Activated CD4-positive, alpha-beta T cell treated with anti-CD3 and anti-CD28 coated beads for 36 hours (primary cell): ENCODE results near the gene BACH2. TPM values are rescaled to one million over a fixed set of nuclear protein-coding genes. Genes with fewer than 3 reads are reported as not detected.
"Not testable (repeated sequence)": the region's sequence is repeated elsewhere in the genome, so short reads cannot be mapped to it uniquely, and the experiment has no call there.

Experiments used
- ATAC-seq: fragments of 200-7000 bp; cut with Tn5 transposase; one replicate; pipeline ENCODE4 v1.10.0; 2021; ENCODE audit warnings: mild to moderate bottlenecking, moderate library complexity
- CTCF ChIA-PET: fragments of 350-600 bp; sonication (Branson Sonifier 250); formaldehyde crosslinking; loops from one replicate; lab custom pipeline; 2021; ENCODE audit warnings: antibody characterized with exemption; lab: Charles Lee
- POLR2A ChIA-PET: fragments of 350-600 bp; sonication (Branson Sonifier 250); formaldehyde crosslinking; loops from one replicate; lab custom pipeline; 2021; ENCODE audit warnings: antibody characterized with exemption, inconsistent platforms; lab: Charles Lee
- DNase-seq: peaks from one replicate; pipeline ENCODE4 v3.0.0-alpha.2; 2020
- H3K27ac Mint-ChIP-seq: one replicate; pipeline ENCODE4 v1.8.0; 2021; ENCODE audit warnings: mixed read lengths
- H3K27me3 Mint-ChIP-seq: one replicate; pipeline ENCODE4 v1.8.0; 2021; ENCODE audit warnings: mixed read lengths
- H3K36me3 Mint-ChIP-seq: one replicate; pipeline ENCODE4 v1.8.0; 2021; ENCODE audit warnings: low read depth, mixed read lengths
- H3K4me1 Mint-ChIP-seq: one replicate; pipeline ENCODE4 v1.8.0; 2021; ENCODE audit warnings: mixed read lengths
- H3K4me3 Mint-ChIP-seq: one replicate; pipeline ENCODE4 v1.8.0; 2021; ENCODE audit warnings: mild to moderate bottlenecking, moderate library complexity, mixed read lengths
- H3K9me3 Mint-ChIP-seq: one replicate; pipeline ENCODE4 v1.8.0; 2021; ENCODE audit warnings: low read depth, mixed read lengths
- intact Hi-C, 2 experiments: fragments of 100-400 bp; cut with DNase I in 1 of 2; cut with micrococcal nuclease in 1 of 2; formaldehyde crosslinking; loops; one replicate each; pipeline versions ENCODE4 v1.14.2 to v1.15.1; 2022 to 2024; cut with DNase I, micrococcal nuclease
- total RNA-seq, 2 experiments: library from RNA; stranded (reverse); gene quantifications; one replicate each; pipeline ENCODE4 v1.2.3, GENCODE V29; 2021

Gene BACH2
- total RNA-seq, 2 experiments from 2014 or later, result 74.7 to 87.3 TPM

GRCh38 chr6:90177544-90178383 lies 118.9 kb downstream of the BACH2 start:
- DNase-seq (no peak), ATAC-seq (no peak)
- ChIA-PET CTCF (interaction anchor here (0.6 to 3.0 kb wide), 22 partner anchors 8 to 410 kb away, joined by 3 to 21 read pairs (median 4); no protein-coding TSS in a partner anchor), POLR2A (interaction anchor here (1.1 to 1.4 kb wide), 3 partner anchors 37 to 211 kb away, joined by 3 read pairs; no protein-coding TSS in a partner anchor)
- peak overlapping the region; percentile 72 for H3K27ac Mint-ChIP-seq
- H3K36me3 Mint-ChIP-seq, result peaks cover 36% of the 10 kb centered on the region
- H3K27me3 Mint-ChIP-seq, result no peaks in the 10 kb centered on the region
- H3K4me3 Mint-ChIP-seq, result peak overlapping the region; percentile 22
- H3K9me3 Mint-ChIP-seq, result peaks cover 2% of the 10 kb centered on the region
- H3K4me1 Mint-ChIP-seq, result peaks cover 75% of the 10 kb centered on the region
- intact Hi-C loops, result loop anchor here (2.0 to 5.0 kb wide), 4 partner anchors 70 to 300 kb away; no protein-coding TSS in a partner anchor

- intact Hi-C loops, result loop anchor here (1.0 to 5.0 kb wide), 6 partner anchors 31 to 301 kb away; no protein-coding TSS in a partner anchor
- Mint-ChIP-seq H3K27ac (peak overlapping the region; percentile 73), H3K4me1 (peaks cover 78% of the 10 kb centered on the region), H3K4me3 (peak overlapping the region; percentile 13), H3K36me3 (peaks cover 33% of the 10 kb centered on the region), H3K27me3 (no peaks in the 10 kb centered on the region), H3K9me3 (peaks cover 2% of the 10 kb centered on the region)
- POLR2A ChIA-PET, result interaction anchor here (0.5 to 1.4 kb wide), 4 partner anchors 16 to 212 kb away, joined by 3 to 6 read pairs (median 4); no protein-coding TSS in a partner anchor
- peak; percentile 84 for DNase-seq
- CTCF ChIA-PET, result interaction anchor here (0.6 to 3.0 kb wide), 12 partner anchors 9 to 235 kb away, joined by 3 to 21 read pairs (median 3); no protein-coding TSS in a partner anchor
- ATAC-seq, result peak; percentile 93
These were observed 120.8 kb downstream of the BACH2 start for GRCh38 chr6:90175627-90176538.

- ATAC-seq, result peak; percentile 15
- H3K4me3 Mint-ChIP-seq, result peak overlapping the region; percentile 4
These were observed 123.2 kb downstream of the BACH2 start for GRCh38 chr6:90173262-90173925.

GRCh38 chr6:90170601-90171000 lies 126.0 kb downstream of the BACH2 start:
- intact Hi-C loops, result no loop called here
- Mint-ChIP-seq H3K27ac (peak overlapping the region; percentile 65), H3K4me1 (peaks cover 66% of the 10 kb centered on the region), H3K9me3 (no peaks in the 10 kb centered on the region), H3K27me3 (no peaks in the 10 kb centered on the region), H3K4me3 (no peak overlapping the region), H3K36me3 (peaks cover 51% of the 10 kb centered on the region)
- DNase-seq, result no peak
- no peak for ATAC-seq
- ChIA-PET POLR2A (no interaction called here), CTCF (interaction anchor here (1.4 kb wide), 1 partner anchor 13 kb away, joined by 3 read pairs; no protein-coding TSS in a partner anchor)

More at GRCh38 chr6:90173262-90173925, 123.2 kb downstream of the BACH2 start:
- CTCF ChIA-PET, result interaction anchor here (0.6 to 2.1 kb wide), 5 partner anchors 10 to 95 kb away, joined by 3 to 9 read pairs (median 3); no protein-coding TSS in a partner anchor
- intact Hi-C loops, result no loop called here
- H3K27ac Mint-ChIP-seq, result peak overlapping the region; percentile 64
- POLR2A ChIA-PET, result interaction anchor here (0.5 to 1.0 kb wide), 5 partner anchors 17 to 252 kb away, joined by 3 to 5 read pairs (median 3); no protein-coding TSS in a partner anchor
- H3K27me3 Mint-ChIP-seq, result no peaks in the 10 kb centered on the region
- no peak for DNase-seq
- peaks cover 88% of the 10 kb centered on the region for H3K4me1 Mint-ChIP-seq
- H3K36me3 Mint-ChIP-seq, result peaks cover 40% of the 10 kb centered on the region
- no peaks in the 10 kb centered on the region for H3K9me3 Mint-ChIP-seq

GRCh38 chr6:90169374-90169773 lies 127.3 kb downstream of the BACH2 start:
- peaks cover 58% of the 10 kb centered on the region for H3K4me1 Mint-ChIP-seq
- peak; percentile 37 for ATAC-seq
- peaks cover 53% of the 10 kb centered on the region for H3K36me3 Mint-ChIP-seq
- ChIA-PET POLR2A (interaction anchor here (0.7 kb wide), 1 partner anchor 168 kb away, joined by 3 read pairs; no protein-coding TSS in a partner anchor), CTCF (interaction anchor here (0.7 to 1.8 kb wide), 4 partner anchors 9 to 191 kb away, joined by 3 to 6 read pairs (median 3); no protein-coding TSS in a partner anchor)
- no peaks in the 10 kb centered on the region for H3K9me3 Mint-ChIP-seq
- peak overlapping the region; percentile 68 for H3K27ac Mint-ChIP-seq
- DNase-seq, result no peak
- no peaks in the 10 kb centered on the region for H3K27me3 Mint-ChIP-seq
- intact Hi-C loops, result loop anchor here in 1 of 2 experiments (2.0 kb wide), 1 partner anchor 15 kb away; no protein-coding TSS in a partner anchor
- H3K4me3 Mint-ChIP-seq, result no peak overlapping the region

- intact Hi-C loops, result loop anchor here in 1 of 2 experiments (2.0 kb wide), 1 partner anchor 14 kb away; no protein-coding TSS in a partner anchor
- CTCF ChIA-PET, result interaction anchor here (1.8 kb wide), 1 partner anchor 12 kb away, joined by 6 read pairs; no protein-coding TSS in a partner anchor
- H3K4me1 Mint-ChIP-seq, result peaks cover 61% of the 10 kb centered on the region
These were observed 127.9 kb downstream of the BACH2 start for GRCh38 chr6:90168693-90169131.

GRCh38 chr6:90167514-90168379 lies 128.9 kb downstream of the BACH2 start:
- ATAC-seq (no peak), DNase-seq (no peak)
- Mint-ChIP-seq H3K4me1 (peaks cover 58% of the 10 kb centered on the region), H3K27ac (no peak overlapping the region), H3K9me3 (no peaks in the 10 kb centered on the region), H3K4me3 (no peak overlapping the region), H3K27me3 (no peaks in the 10 kb centered on the region), H3K36me3 (peaks cover 49% of the 10 kb centered on the region)
- intact Hi-C loops, result loop anchor here in 1 of 2 experiments (2.0 kb wide), 1 partner anchor 13 kb away; no protein-coding TSS in a partner anchor
- CTCF ChIA-PET, result interaction anchor here (0.7 to 1.8 kb wide), 3 partner anchors 10 to 77 kb away, joined by 3 to 6 read pairs (median 4); no protein-coding TSS in a partner anchor
- POLR2A ChIA-PET, result no interaction called here

More at GRCh38 chr6:90168693-90169131, 127.9 kb downstream of the BACH2 start:
- POLR2A ChIA-PET, result no interaction called here
- ATAC-seq (peak; percentile 51), DNase-seq (no peak)
- no peak overlapping the region for H3K4me3 Mint-ChIP-seq
- no peaks in the 10 kb centered on the region for H3K9me3 Mint-ChIP-seq
- no peaks in the 10 kb centered on the region for H3K27me3 Mint-ChIP-seq
- H3K36me3 Mint-ChIP-seq, result peaks cover 55% of the 10 kb centered on the region
- peak overlapping the region; percentile 68 for H3K27ac Mint-ChIP-seq

GRCh38 chr6:90166155-90166924 lies 130.3 kb downstream of the BACH2 start:
- intact Hi-C loops, POLR2A ChIA-PET, DNase-seq, ATAC-seq, H3K9me3 Mint-ChIP-seq, H3K27ac Mint-ChIP-seq, H3K27me3 Mint-ChIP-seq, H3K4me3 Mint-ChIP-seq: not testable (repeated sequence)
- CTCF ChIA-PET, result interaction anchor here (0.7 kb wide), 1 partner anchor 75 kb away, joined by 3 read pairs; no protein-coding TSS in a partner anchor
- Mint-ChIP-seq H3K4me1 (peaks cover 53% of the 10 kb centered on the region), H3K36me3 (peaks cover 51% of the 10 kb centered on the region)
